ENCODE measurements around the gene PTPN14.

GRCh38 chr1:214540324-214540723, 11.1 kb downstream of the PTPN14 start:
- TF ChIP-seq POLR2A (IDR thresholded peaks at IDR 0.05; ENCODE audit: low read length) (no peak), GATA1 (IDR thresholded peaks at IDR 0.05; ENCODE audit: low read depth, low read length) (no peak)
